HG03469 (cell line): ENCODE data around the gene UBE2R2.
"Not testable (repeated sequence)": the region's sequence is repeated elsewhere in the genome, so short reads cannot be mapped to it uniquely, and the experiment has no call there.

Experiments
- ATAC-seq: cut with Tn5 transposase; IDR thresholded peaks from one replicate; pipeline ENCODE4 v1.9.1; 2021; ENCODE audit warnings: mild to moderate bottlenecking, moderate library complexity, moderate number of reproducible peaks; ENCODE audit not compliant: unreplicated experiment

The UBE2R2 gene

GRCh38 chr9:33798545-33798944 lies 18.4 kb upstream of the UBE2R2 start:
- no peak for ATAC-seq

GRCh38 chr9:33799928-33800704 lies 16.8 kb upstream of the UBE2R2 start:
- no peak for ATAC-seq

- no peak for ATAC-seq
Observed at GRCh38 chr9:33800886-33801285, 16.1 kb upstream of the UBE2R2 start.

GRCh38 chr9:33801943-33802500 lies 14.9 kb upstream of the UBE2R2 start:
- ATAC-seq, result not testable (repeated sequence)

GRCh38 chr9:33804196-33804595 lies 12.8 kb upstream of the UBE2R2 start:
- ATAC-seq, result not testable (repeated sequence)

- not testable (repeated sequence) for ATAC-seq
Observed at GRCh38 chr9:33807156-33807555, 9.8 kb upstream of the UBE2R2 start.

- ATAC-seq, result not testable (repeated sequence)
Observed at GRCh38 chr9:33808979-33809322, 8.0 kb upstream of the UBE2R2 start.

- no peak for ATAC-seq
Observed at GRCh38 chr9:33809506-33809905, 7.5 kb upstream of the UBE2R2 start.

GRCh38 chr9:33813712-33814641 lies 3.0 kb upstream of the UBE2R2 start:
- no peak for ATAC-seq

- no peak for ATAC-seq
Observed at GRCh38 chr9:33815781-33816180, 1.2 kb upstream of the UBE2R2 start.

GRCh38 chr9:33817327-33818166 lies 587 bp downstream of the UBE2R2 start:
- ATAC-seq, result no peak

- no peak for ATAC-seq
Observed at GRCh38 chr9:33818167-33818846, 1.3 kb downstream of the UBE2R2 start.

GRCh38 chr9:33818847-33819500 lies 2.0 kb downstream of the UBE2R2 start:
- ATAC-seq, result no peak

GRCh38 chr9:33820231-33820745 lies 3.3 kb downstream of the UBE2R2 start:
- no peak for ATAC-seq

- ATAC-seq, result no peak
Observed at GRCh38 chr9:33823801-33824200, 6.8 kb downstream of the UBE2R2 start.

- not testable (repeated sequence) for ATAC-seq
Observed at GRCh38 chr9:33827285-33827684, 10.3 kb downstream of the UBE2R2 start.

- not testable (repeated sequence) for ATAC-seq
Observed at GRCh38 chr9:33829641-33830230, 12.8 kb downstream of the UBE2R2 start.

GRCh38 chr9:33835625-33836260 lies 18.8 kb downstream of the UBE2R2 start:
- no peak for ATAC-seq
